GM12878 (cell line): Measurements from ENCODE around the gene PAOX.

Experiments used
- CBX3 ChIP-seq: fragments of 200-600 bp; sonication (generic); IDR thresholded peaks from 2 replicates; pipeline ENCODE4 v1.6.1; 2016; ENCODE audit warnings: low read depth, borderline replicate concordance
- NFIC ChIP-seq: IDR thresholded peaks from 2 replicates; pipeline ENCODE4 v1.6.1; 2012; ENCODE audit warnings: low read depth, mild to moderate bottlenecking, inconsistent platforms, low read length, moderate library complexity
- TF ChIP-seq, protein P1 (sequence below), 3 experiments: IDR thresholded peaks in 2 of 3; conservative IDR thresholded peaks in 1 of 3; 2 replicates each; pipeline ENCODE4 v1.5.1; 2011; ENCODE audit warnings: low read depth in 3 of 3, low read length in 3 of 3, mild to moderate bottlenecking in 3 of 3, control low read depth in 2 of 3, moderate library complexity in 2 of 3, inconsistent platforms in 1 of 3, mixed read lengths in 1 of 3; ENCODE audit not compliant: control insufficient read depth in 2 of 3, insufficient read depth in 1 of 3; ENCODE audit errors: extremely low read depth in 1 of 3

DNA sequence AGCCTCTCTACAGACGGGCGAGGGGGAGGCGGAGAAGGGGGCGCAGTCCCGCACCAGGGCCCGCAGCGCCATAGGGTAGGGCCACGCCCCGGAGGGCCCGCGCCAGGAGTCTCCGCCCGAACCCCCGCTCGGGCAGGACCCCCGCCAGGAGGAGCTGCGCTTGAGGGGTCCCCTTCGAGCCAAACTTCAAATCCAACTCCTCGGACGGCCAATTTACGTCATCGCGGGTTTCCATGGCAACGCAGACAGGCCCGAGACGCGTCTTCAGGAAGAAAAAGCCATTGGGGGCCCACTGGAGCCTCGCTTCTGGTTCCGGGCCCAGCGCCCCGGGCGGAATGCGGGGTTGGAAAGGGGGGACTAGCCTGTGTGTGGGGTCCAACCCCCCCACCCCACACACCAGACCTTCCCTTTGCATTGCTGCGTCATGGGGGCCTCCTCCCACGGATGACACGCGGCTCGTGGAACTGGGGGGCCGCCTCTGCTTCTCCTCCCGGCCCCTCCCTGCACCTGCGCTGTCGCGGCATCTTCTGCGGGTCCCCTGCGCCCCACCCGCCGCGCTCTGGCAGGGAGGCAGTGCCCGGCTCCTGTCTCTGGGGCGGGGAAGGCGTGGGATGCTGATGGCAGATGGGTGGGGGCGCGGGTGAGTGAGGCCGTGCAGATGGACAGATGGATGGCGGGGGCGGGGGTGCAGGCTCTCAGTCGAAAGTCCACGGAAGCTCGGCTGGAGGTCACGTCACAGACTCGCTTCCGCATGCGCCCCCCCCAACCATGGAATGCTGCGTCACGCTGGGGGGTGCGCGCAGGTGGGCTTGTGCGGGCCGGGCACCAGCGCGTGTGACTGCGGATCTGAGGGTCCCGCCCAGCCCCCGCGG lies 43.6 kb upstream of the PAOX start:
- TF ChIP-seq NFIC (no peak), CBX3 (no peak)
- TF ChIP-seq, protein P1, sequence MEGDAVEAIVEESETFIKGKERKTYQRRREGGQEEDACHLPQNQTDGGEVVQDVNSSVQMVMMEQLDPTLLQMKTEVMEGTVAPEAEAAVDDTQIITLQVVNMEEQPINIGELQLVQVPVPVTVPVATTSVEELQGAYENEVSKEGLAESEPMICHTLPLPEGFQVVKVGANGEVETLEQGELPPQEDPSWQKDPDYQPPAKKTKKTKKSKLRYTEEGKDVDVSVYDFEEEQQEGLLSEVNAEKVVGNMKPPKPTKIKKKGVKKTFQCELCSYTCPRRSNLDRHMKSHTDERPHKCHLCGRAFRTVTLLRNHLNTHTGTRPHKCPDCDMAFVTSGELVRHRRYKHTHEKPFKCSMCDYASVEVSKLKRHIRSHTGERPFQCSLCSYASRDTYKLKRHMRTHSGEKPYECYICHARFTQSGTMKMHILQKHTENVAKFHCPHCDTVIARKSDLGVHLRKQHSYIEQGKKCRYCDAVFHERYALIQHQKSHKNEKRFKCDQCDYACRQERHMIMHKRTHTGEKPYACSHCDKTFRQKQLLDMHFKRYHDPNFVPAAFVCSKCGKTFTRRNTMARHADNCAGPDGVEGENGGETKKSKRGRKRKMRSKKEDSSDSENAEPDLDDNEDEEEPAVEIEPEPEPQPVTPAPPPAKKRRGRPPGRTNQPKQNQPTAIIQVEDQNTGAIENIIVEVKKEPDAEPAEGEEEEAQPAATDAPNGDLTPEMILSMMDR (IDR thresholded peaks at IDR 0.05 in 2 of 3, conservative IDR thresholded peaks at IDR 0.05 in 1 of 3; ENCODE audit: control insufficient read depth in 2 of 3, extremely low read depth in 1 of 3, insufficient read depth in 1 of 3, low read depth in 3 of 3, low read length in 3 of 3): no peak
